ENCODE measurements around the gene CD27. TPM values are rescaled to one million over a fixed set of nuclear protein-coding genes. Genes with fewer than 3 reads are reported as not detected.

The CD27 gene
- total RNA-seq, 2 donors from 2014 or later = 21.1 to 42.1 TPM

Other genes starting within 250 kb of the CD27 start
- 1 to 10 TPM in 1 of 2 donors, under 1 TPM in 1; 0.76 to 1.6 TPM for gene CD9, start 244.6 kb upstream of the CD27 start, total RNA-seq
- gene PLEKHG6, start 134.3 kb upstream of the CD27 start, total RNA-seq = not detected
- gene TNFRSF1A, start 102.9 kb upstream of the CD27 start, total RNA-seq = 10 to 100 TPM; 42.1 to 74.1 TPM
- 1 to 10 TPM in 1 of 2 donors, not detected in 1; 1.6 TPM for gene SCNN1A, start 69.4 kb upstream of the CD27 start, total RNA-seq
- under 1 TPM; 0.56 to 0.61 TPM for gene LTBR, start 60.8 kb upstream of the CD27 start, total RNA-seq
- gene TAPBPL, start 7.1 kb downstream of the CD27 start, total RNA-seq = 10 to 100 TPM; 24.1 to 28.2 TPM
- 10 to 100 TPM; 19.9 to 81.8 TPM for gene VAMP1, start 25.7 kb downstream of the CD27 start, total RNA-seq
- gene MRPL51, start 48.3 kb downstream of the CD27 start, total RNA-seq = 100 to 1,000 TPM; 262 to 317 TPM
- 100 to 1,000 TPM; 167 to 176 TPM for gene NCAPD2, start 49.1 kb downstream of the CD27 start, total RNA-seq
- 1,000 to 10,000 TPM; 7,000 to 9,788 TPM for gene GAPDH, start 89.6 kb downstream of the CD27 start, total RNA-seq
- 10 to 100 TPM in 1 of 2 donors, 1 to 10 TPM in 1; 8.0 to 13.0 TPM for gene IFFO1, start 111.1 kb downstream of the CD27 start, total RNA-seq
- gene NOP2, start 123.3 kb downstream of the CD27 start, total RNA-seq = 100 to 1,000 TPM in 1 of 2 donors, 10 to 100 TPM in 1; 61.6 to 133 TPM
- 100 to 1,000 TPM; 267 to 285 TPM for gene CHD4, start 162.4 kb downstream of the CD27 start, total RNA-seq
- 1 to 10 TPM; 3.1 to 4.5 TPM for gene LPAR5, start 191.0 kb downstream of the CD27 start, total RNA-seq
- gene ACRBP, start 202.5 kb downstream of the CD27 start, total RNA-seq = 1 to 10 TPM in 1 of 2 donors, under 1 TPM in 1; 0.78 to 2.6 TPM
- 10 to 100 TPM; 13.4 to 25.6 TPM for gene ING4, start 218.2 kb downstream of the CD27 start, total RNA-seq
- 10 to 100 TPM; 80.6 to 88.7 TPM for gene ZNF384, start 244.4 kb downstream of the CD27 start, total RNA-seq

All from activated T-helper 17 cell treated with anti-CD3 and anti-CD28 coated beads, Interleukin-2, amount 50 U/mL, for 72 hours (primary cell).